Lower leg skin (tissue), 3 donors: ENCODE results near the gene MBD6.

ENCODE experiments used
- CTCF ChIP-seq, 3 donors: fragments of 450-650 bp; IDR thresholded peaks; one replicate each; pipeline ENCODE4 v1.5.1; 2016; ENCODE audit warnings: antibody characterized with exemption in 3 of 3, mild to moderate bottlenecking in 3 of 3, moderate library complexity in 2 of 3
- POLR2A ChIP-seq, 2 donors: fragments of 450-650 bp; IDR thresholded peaks; one replicate each; pipeline ENCODE4 v1.6.1; 2016 to 2017; ENCODE audit warnings: antibody characterized with exemption in 2 of 2, mild to moderate bottlenecking in 1 of 2, moderate library complexity in 1 of 2

- TF ChIP-seq CTCF (IDR thresholded peaks at IDR 0.05) (no peak), POLR2A (IDR thresholded peaks at IDR 0.05) (no peak)
Observed at GRCh38 chr12:57516617-57517153, 5.9 kb upstream of the MBD6 start.
